GM12878 (cell line): ENCODE data around the gene SPINK9.

Experiments used
- ASH2L ChIP-seq: fragments of 300-600, 200-600 bp; sonication (generic); IDR thresholded peaks from 2 replicates; pipeline ENCODE4 v1.6.1; 2017; ENCODE audit warnings: low read depth, mild to moderate bottlenecking, borderline replicate concordance
- E2F4 ChIP-seq: IDR thresholded peaks from 2 replicates; pipeline ENCODE4 v1.6.1; 2012; ENCODE audit warnings: low read depth, low read length, improper control_type of control experiment
- EP300 ChIP-seq, 2 experiments: fragments of 150-350 bp in 1 of 2; IDR thresholded peaks; 2 replicates each; pipeline ENCODE4 v1.6.1; 2011 to 2012; ENCODE audit warnings: low read depth in 2 of 2, low read length in 2 of 2, borderline replicate concordance in 1 of 2, improper control_type of control experiment in 1 of 2, inconsistent platforms in 1 of 2; ENCODE audit not compliant: control insufficient read depth in 1 of 2
- EZH2 ChIP-seq: IDR thresholded peaks from 2 replicates; pipeline ENCODE4 v1.6.1; 2012; ENCODE audit warnings: low read depth, mild to moderate bottlenecking, control low read depth, inconsistent platforms, low read length, borderline replicate concordance; ENCODE audit not compliant: control insufficient read depth
- MXI1 ChIP-seq: fragments of 150-350 bp; IDR thresholded peaks from 2 replicates; pipeline ENCODE4 v1.6.1; 2011; ENCODE audit warnings: low read depth, mild to moderate bottlenecking, inconsistent platforms, low read length, improper control_type of control experiment
- MYC ChIP-seq: IDR thresholded peaks from 2 replicates; pipeline ENCODE4 v1.6.1; 2011; ENCODE audit warnings: mild to moderate bottlenecking, low read length, moderate library complexity, inconsistent platforms; ENCODE audit not compliant: insufficient read depth, insufficient replicate concordance, insufficient read length, severe bottlenecking
- POLR2A ChIP-seq: IDR thresholded peaks from 2 replicates; pipeline ENCODE4 v1.6.1; 2011; ENCODE audit warnings: low read depth, mild to moderate bottlenecking, low read length
- POLR2AphosphoS5 ChIP-seq: IDR thresholded peaks from 2 replicates; pipeline ENCODE4 v1.6.1; 2011; ENCODE audit warnings: mild to moderate bottlenecking, low read length, inconsistent platforms
- RCOR1 ChIP-seq: conservative IDR thresholded peaks from 2 replicates; pipeline ENCODE4 v1.6.1; 2012; ENCODE audit warnings: low read depth, low read length, improper control_type of control experiment
- REST ChIP-seq: IDR thresholded peaks from 2 replicates; pipeline ENCODE4 v1.6.1; 2012; ENCODE audit warnings: mild to moderate bottlenecking, low read depth, low read length
- YY1 ChIP-seq: IDR thresholded peaks from 2 replicates; pipeline ENCODE4 v1.6.1; 2011; ENCODE audit warnings: low read depth, mild to moderate bottlenecking, low read length
- ZNF24 ChIP-seq: fragments of 450-650 bp; IDR thresholded peaks from 2 replicates; pipeline ENCODE4 v1.6.1; 2017; ENCODE audit warnings: antibody characterized with exemption, mild to moderate bottlenecking
- TF ChIP-seq, protein P1 (sequence below): fragments of 450-650 bp; IDR thresholded peaks from 2 replicates; pipeline ENCODE4 v1.6.1; 2016; ENCODE audit warnings: mild to moderate bottlenecking

DNA sequence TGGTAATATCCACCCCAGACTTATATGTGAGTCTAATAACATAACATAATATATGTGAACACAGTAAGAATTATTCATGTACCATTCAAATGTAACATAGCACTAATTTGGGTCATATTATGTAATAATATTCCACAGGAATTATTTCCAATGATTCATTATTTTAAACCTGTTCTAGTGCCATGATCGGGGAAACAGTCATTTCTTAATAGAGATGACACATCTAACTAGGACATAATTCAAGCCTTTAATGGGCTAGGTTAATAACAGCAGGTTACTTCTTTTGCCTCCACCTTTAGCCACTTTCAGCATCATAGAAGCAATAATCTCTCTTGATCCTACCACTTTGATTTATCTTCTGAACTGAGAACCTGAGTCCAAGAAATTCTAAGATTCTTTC is 12.3 kb downstream of the SPINK9 start:
- TF ChIP-seq EZH2 (no peak), MXI1 (no peak), ZNF24 (no peak), REST (no peak), EP300 (IDR thresholded peaks at IDR 0.05; ENCODE audit: borderline replicate concordance in 1 of 2, control insufficient read depth in 1 of 2, low read depth in 2 of 2, low read length in 2 of 2) (no peak), RCOR1 (no peak), POLR2AphosphoS5 (no peak), MYC (no peak), YY1 (no peak), ASH2L (no peak), POLR2A (no peak), E2F4 (no peak)
- TF ChIP-seq, protein P1, sequence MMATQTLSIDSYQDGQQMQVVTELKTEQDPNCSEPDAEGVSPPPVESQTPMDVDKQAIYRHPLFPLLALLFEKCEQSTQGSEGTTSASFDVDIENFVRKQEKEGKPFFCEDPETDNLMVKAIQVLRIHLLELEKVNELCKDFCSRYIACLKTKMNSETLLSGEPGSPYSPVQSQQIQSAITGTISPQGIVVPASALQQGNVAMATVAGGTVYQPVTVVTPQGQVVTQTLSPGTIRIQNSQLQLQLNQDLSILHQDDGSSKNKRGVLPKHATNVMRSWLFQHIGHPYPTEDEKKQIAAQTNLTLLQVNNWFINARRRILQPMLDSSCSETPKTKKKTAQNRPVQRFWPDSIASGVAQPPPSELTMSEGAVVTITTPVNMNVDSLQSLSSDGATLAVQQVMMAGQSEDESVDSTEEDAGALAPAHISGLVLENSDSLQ: no peak
